A673 (cell line): Measurements from ENCODE around the gene ARHGAP22. TPM values are rescaled to one million over a fixed set of nuclear protein-coding genes. Genes with fewer than 3 reads are reported as not detected.

Source experiments
- BruUV-seq: library from RNA; stranded (reverse); fragments of 400-500 nt; replicated peaks from 2 replicates; lab custom pipeline; 2021; lab: Mats Ljungman, UMichigan
- CTCF ChIA-PET: fragments of 300-600 bp; sonication (Branson Sonifier 250); formaldehyde crosslinking; loops from one replicate; lab custom pipeline; 2022; ENCODE audit warnings: antibody characterized with exemption; lab: Charles Lee
- POLR2A ChIA-PET: fragments of 300-600 bp; sonication (Branson Sonifier 250); formaldehyde crosslinking; loops from one replicate; lab custom pipeline; 2022; ENCODE audit warnings: antibody characterized with exemption; ENCODE audit not compliant: low non-redundant PET; lab: Charles Lee
- DNase-seq: peaks from one replicate; pipeline ENCODE4 v3.0.0-alpha.2; 2015; ENCODE audit warnings: low spot score
- H3K27ac ChIP-seq: fragments of 200-600 bp; sonication (generic); 2 replicates; pipeline ENCODE4 v1.5.1; 2016; ENCODE audit warnings: mixed run types, low read depth, mild to moderate bottlenecking, mixed read lengths, antibody characterized with exemption, low read length; ENCODE audit not compliant: poor library complexity, severe bottlenecking
- H3K27me3 ChIP-seq: fragments of 200-600 bp; sonication (generic); replicated peaks from 2 replicates; pipeline ENCODE4 v1.6.1; 2017; ENCODE audit warnings: mixed run types, low read depth, mild to moderate bottlenecking, mixed read lengths, antibody characterized with exemption, low read length; ENCODE audit not compliant: insufficient read depth, poor library complexity
- H3K36me3 ChIP-seq: fragments of 200-600 bp; sonication (generic); 2 replicates; pipeline ENCODE4 v1.6.1; 2016; ENCODE audit warnings: mixed run types, mild to moderate bottlenecking, mixed read lengths, antibody characterized with exemption, low read length; ENCODE audit not compliant: insufficient read depth, poor library complexity, severe bottlenecking
- H3K4me1 ChIP-seq: fragments of 200-600 bp; sonication (generic); 2 replicates; pipeline ENCODE4 v1.6.1; 2017; ENCODE audit warnings: mixed run types, mild to moderate bottlenecking, mixed read lengths, antibody characterized with exemption, low read length; ENCODE audit not compliant: insufficient read depth, poor library complexity, severe bottlenecking
- H3K4me3 ChIP-seq: fragments of 200-600 bp; sonication (generic); 2 replicates; pipeline ENCODE4 v1.5.1; 2016; ENCODE audit warnings: low read depth, mixed run types, mild to moderate bottlenecking, mixed read lengths, low read length; ENCODE audit not compliant: poor library complexity, severe bottlenecking
- H3K9me3 ChIP-seq: fragments of 200-600 bp; sonication (generic); 2 replicates; pipeline ENCODE4 v1.6.1; 2016; ENCODE audit warnings: mixed run types, low read depth, mild to moderate bottlenecking, mixed read lengths, antibody characterized with exemption, low read length; ENCODE audit not compliant: poor library complexity, severe bottlenecking
- EZH2 ChIP-seq: fragments of 200-600 bp; sonication (generic); IDR thresholded peaks from 2 replicates; pipeline ENCODE4 v1.6.1; 2017; ENCODE audit warnings: borderline replicate concordance, low read depth, mild to moderate bottlenecking, mixed read lengths, antibody characterized with exemption, low read length; ENCODE audit not compliant: poor library complexity, severe bottlenecking
- intact Hi-C: fragments of 100-400 bp; cut with micrococcal nuclease; formaldehyde crosslinking; loops from one replicate; pipeline ENCODE4 v1.10.0; 2022; ENCODE audit not compliant: unreplicated experiment
- total RNA-seq: library from RNA; stranded (reverse); gene quantifications from 2 replicates; pipeline ENCODE4 v1.2.3, GENCODE V29; 2021
- TF ChIP-seq, protein P1 (sequence below): fragments of 300-800, 200-600 bp; sonication (generic); conservative IDR thresholded peaks from 2 replicates; pipeline ENCODE4 v1.5.1; 2017; ENCODE audit warnings: low read depth, mild to moderate bottlenecking, antibody characterized with exemption, low read length, moderate library complexity, mixed read lengths

ARHGAP22 gene
- total RNA-seq, 1 experiment from 2014 or later = 0.47 TPM

DNA sequence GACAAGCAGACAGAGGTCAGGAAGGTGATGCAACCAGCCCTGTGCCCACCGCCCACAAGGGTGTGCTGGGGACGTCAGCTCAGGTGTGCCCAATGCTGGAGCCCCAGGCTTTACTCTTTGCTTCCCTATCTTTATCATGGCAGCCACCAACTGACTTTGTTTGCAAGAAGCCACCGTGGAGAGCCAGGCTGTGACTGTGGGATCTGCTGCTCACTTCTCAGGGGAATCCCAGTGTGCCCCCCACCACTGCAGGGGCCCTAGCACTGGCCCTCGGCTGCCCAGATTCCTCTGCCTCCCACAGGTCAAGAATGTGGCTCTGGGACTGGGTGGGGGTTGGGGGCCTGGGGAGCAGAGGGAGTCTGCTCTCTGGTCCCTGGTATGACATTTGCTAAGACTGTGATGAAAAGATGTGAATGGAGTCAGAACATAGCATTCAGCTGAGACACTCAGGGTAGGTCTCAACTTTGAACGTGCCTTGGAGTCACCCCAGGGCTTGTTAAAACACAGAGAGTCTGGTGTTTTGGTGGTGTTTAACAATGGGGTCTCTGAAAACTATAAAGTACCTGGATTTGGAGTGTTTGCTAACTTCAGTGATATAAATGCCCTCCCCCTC is 47.3 kb downstream of the ARHGAP22 start:
- H3K36me3 ChIP-seq = no peaks in the 10 kb centered on the region
- TF ChIP-seq, protein P1, sequence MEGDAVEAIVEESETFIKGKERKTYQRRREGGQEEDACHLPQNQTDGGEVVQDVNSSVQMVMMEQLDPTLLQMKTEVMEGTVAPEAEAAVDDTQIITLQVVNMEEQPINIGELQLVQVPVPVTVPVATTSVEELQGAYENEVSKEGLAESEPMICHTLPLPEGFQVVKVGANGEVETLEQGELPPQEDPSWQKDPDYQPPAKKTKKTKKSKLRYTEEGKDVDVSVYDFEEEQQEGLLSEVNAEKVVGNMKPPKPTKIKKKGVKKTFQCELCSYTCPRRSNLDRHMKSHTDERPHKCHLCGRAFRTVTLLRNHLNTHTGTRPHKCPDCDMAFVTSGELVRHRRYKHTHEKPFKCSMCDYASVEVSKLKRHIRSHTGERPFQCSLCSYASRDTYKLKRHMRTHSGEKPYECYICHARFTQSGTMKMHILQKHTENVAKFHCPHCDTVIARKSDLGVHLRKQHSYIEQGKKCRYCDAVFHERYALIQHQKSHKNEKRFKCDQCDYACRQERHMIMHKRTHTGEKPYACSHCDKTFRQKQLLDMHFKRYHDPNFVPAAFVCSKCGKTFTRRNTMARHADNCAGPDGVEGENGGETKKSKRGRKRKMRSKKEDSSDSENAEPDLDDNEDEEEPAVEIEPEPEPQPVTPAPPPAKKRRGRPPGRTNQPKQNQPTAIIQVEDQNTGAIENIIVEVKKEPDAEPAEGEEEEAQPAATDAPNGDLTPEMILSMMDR = no peak
- no peak for TF ChIP-seq EZH2
- H3K27ac ChIP-seq = no peak overlapping the region
- H3K4me1 ChIP-seq = no peaks in the 10 kb centered on the region
- POLR2A ChIA-PET = interaction anchor here (0.6 kb wide), 2 partner anchors 10 to 97 kb away, joined by 3 read pairs; no protein-coding TSS in a partner anchor
- no peak for DNase-seq
- H3K27me3 ChIP-seq = peaks cover 9% of the 10 kb centered on the region
- no TSS peak for BruUV-seq
- intact Hi-C loops = no loop called here
- no peak overlapping the region for H3K4me3 ChIP-seq
- CTCF ChIA-PET = no interaction called here
- no peaks in the 10 kb centered on the region for H3K9me3 ChIP-seq

DNA sequence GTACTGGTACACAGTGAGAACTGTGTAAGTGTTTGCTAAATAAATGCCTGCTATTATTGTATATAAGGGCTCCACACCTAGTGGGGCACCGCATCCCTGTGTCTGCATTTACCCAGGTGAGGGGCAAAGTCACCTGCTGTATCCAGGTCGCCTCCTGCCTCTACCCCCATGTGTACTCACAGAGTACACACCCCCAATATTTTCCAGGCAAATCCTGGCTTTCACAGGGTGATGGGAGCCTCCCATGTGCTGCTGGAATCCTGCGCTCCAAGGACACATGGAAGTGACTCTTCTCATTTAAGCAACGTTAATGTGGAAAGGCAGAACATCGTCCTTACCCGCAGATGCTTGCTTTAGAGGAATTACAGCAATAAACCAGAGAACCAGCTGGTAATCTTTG is 48.2 kb downstream of the ARHGAP22 start:
- no peak overlapping the region for H3K27ac ChIP-seq
- ChIA-PET POLR2A (interaction anchor here (0.6 kb wide), 1 partner anchor 9 kb away, joined by 3 read pairs; no protein-coding TSS in a partner anchor), CTCF (no interaction called here)
- TF ChIP-seq, protein P1 = no peak
- DNase-seq = no peak
- H3K4me3 ChIP-seq = no peak overlapping the region
- H3K4me1 ChIP-seq = no peaks in the 10 kb centered on the region
- intact Hi-C loops = no loop called here
- no TSS peak for BruUV-seq
- H3K27me3 ChIP-seq = peaks cover 9% of the 10 kb centered on the region
- no peaks in the 10 kb centered on the region for H3K9me3 ChIP-seq
- no peaks in the 10 kb centered on the region for H3K36me3 ChIP-seq

DNA sequence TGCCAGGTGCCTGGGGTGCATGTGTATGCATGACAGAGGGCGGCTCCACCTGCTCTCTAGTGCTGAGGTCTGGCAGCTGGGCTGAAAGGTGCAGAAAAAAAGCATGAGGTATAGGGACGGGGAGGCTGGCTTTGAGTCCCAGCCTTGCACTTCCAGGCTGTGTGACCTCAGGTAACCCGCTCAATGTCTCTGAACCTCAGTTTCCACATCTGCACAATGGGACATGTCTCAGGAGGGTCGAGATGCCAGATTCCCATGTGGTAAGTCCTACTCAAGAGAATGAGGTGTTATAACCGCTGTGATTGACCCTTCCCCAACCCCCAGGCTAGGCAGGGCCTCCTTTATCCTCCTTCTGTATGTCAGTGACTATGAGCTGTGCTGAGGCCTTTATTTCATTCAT is 48.8 kb downstream of the ARHGAP22 start:
- DNase-seq = no peak
- intact Hi-C loops = no loop called here
- ChIA-PET CTCF (no interaction called here), POLR2A (no interaction called here)
- H3K27me3 ChIP-seq = peaks cover 5% of the 10 kb centered on the region
- no peaks in the 10 kb centered on the region for H3K4me1 ChIP-seq
- H3K27ac ChIP-seq = no peak overlapping the region
- no peak for TF ChIP-seq EZH2
- TF ChIP-seq, protein P1 = no peak
- no peaks in the 10 kb centered on the region for H3K36me3 ChIP-seq
- no peak overlapping the region for H3K4me3 ChIP-seq
- BruUV-seq = no TSS peak
- no peaks in the 10 kb centered on the region for H3K9me3 ChIP-seq
